ENCODE results near the gene TNIK. TPM values are rescaled to one million over a fixed set of nuclear protein-coding genes. Genes with fewer than 3 reads are reported as not detected.

TNIK gene
- total RNA-seq, 1 donor: 24.2 TPM

DNA sequence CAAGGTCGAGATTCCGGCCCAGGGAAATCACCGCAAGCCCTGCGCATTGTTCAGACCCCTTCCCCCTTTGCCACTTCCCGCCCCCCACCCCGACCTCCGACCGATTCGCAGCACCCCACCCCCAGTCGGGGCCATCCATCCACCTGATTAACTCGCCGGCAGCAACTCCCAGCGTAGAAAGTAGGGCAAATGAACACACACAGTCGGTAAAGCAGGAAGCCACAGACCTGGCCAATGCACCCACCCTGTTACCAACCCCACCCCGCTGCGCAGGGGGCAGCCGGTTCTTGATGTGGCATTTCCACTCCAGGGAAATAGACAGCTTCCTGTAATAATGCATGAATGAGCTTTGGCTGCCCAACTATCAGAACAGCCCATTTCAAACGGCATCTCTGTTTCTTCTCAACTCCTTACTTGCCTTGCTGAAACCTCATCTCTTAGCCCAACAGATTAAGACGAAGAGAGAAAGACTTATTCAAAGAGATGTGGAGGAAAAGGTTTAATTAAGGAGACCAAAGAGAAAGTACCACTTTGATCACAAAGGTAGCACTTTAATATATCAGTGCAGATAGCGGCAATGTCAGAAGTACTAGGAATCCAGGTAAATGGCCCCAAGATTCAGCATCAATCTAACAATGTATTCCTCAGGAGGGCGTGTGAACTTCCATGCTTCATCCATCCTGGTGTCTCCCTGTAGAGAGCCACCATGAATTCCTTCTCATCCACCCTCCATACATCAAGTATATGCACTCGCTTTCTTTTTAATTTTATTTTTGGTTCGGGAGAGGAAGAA, 1.9 kb downstream of the TNIK start:
- TF ChIP-seq, protein P1, sequence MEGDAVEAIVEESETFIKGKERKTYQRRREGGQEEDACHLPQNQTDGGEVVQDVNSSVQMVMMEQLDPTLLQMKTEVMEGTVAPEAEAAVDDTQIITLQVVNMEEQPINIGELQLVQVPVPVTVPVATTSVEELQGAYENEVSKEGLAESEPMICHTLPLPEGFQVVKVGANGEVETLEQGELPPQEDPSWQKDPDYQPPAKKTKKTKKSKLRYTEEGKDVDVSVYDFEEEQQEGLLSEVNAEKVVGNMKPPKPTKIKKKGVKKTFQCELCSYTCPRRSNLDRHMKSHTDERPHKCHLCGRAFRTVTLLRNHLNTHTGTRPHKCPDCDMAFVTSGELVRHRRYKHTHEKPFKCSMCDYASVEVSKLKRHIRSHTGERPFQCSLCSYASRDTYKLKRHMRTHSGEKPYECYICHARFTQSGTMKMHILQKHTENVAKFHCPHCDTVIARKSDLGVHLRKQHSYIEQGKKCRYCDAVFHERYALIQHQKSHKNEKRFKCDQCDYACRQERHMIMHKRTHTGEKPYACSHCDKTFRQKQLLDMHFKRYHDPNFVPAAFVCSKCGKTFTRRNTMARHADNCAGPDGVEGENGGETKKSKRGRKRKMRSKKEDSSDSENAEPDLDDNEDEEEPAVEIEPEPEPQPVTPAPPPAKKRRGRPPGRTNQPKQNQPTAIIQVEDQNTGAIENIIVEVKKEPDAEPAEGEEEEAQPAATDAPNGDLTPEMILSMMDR (IDR thresholded peaks at IDR 0.05; ENCODE audit: insufficient read depth, low read length): no peak
- H3K4me3 ChIP-seq (ENCODE audit: low read depth, low read length): peak overlapping the region; percentile 87
- peak; percentile 20 for DNase-seq (ENCODE audit: low read depth)

GRCh38 chr3:171457607-171458061, 2.6 kb downstream of the TNIK start:
- no peak for DNase-seq (ENCODE audit: low read depth)
- TF ChIP-seq, protein P1 (IDR thresholded peaks at IDR 0.05; ENCODE audit: insufficient read depth, low read length): no peak
- H3K4me3 ChIP-seq (ENCODE audit: low read depth, low read length): peak overlapping the region; percentile 87

- peak overlapping the region; percentile 87 for H3K4me3 ChIP-seq (ENCODE audit: low read depth, low read length)
- no peak for DNase-seq (ENCODE audit: low read depth)
- TF ChIP-seq, protein P1 (IDR thresholded peaks at IDR 0.05; ENCODE audit: insufficient read depth, low read length): no peak
Measured at GRCh38 chr3:171456765-171457606, 3.2 kb downstream of the TNIK start.

DNA sequence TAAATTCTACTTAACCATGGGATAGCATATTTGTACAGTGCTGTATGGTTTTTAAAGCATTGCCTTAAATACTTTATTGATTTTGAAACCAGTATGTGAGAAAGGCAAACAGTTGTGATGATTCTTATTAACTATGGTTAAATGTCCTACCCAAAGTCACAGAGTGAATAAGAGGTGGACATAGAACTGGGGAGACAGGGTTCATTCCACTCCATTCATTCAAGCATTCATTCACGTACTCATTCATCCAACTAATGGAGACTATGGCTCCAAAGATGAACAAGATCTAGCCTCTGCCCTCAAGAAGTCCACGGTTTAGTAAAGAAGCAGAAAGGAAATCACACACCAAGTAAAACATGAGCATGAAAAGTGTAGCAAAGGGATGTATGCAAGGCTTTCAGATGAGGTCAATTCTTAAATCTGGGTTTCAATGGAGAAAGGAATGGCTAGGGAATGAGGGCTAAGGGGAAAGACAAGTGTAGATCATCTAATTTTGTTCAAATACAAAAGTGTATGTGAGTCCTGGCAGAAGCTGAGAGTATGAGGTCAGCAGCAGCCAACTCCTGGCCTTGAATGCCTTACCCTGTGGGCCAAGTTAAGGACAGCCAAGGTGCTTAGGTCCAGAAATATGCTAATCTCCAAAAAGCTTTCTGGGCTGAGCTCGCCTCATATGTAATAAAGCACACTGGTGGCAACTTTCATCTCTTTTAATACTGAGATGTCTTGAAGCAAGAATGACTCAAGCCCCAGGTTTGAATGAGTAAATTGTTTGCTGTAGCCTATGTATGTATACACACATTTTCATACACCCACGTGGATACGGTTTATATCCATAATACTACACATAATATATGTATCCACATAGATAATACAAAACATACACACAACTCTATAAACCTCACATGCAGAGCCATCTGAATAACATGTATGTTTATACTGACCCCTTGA, 4.3 kb downstream of the TNIK start:
- H3K4me3 ChIP-seq (ENCODE audit: low read depth, low read length): no peak overlapping the region
- TF ChIP-seq, protein P1 (IDR thresholded peaks at IDR 0.05; ENCODE audit: insufficient read depth, low read length): no peak
- peak; percentile 22 for DNase-seq (ENCODE audit: low read depth)

- no peak for DNase-seq (ENCODE audit: low read depth)
- H3K4me3 ChIP-seq (ENCODE audit: low read depth, low read length): no peak overlapping the region
- TF ChIP-seq, protein P1 (IDR thresholded peaks at IDR 0.05; ENCODE audit: insufficient read depth, low read length): no peak
Measured at GRCh38 chr3:171454041-171454440, 6.2 kb downstream of the TNIK start.

All from fibroblast of the aortic adventitia (primary cell).